ENCODE results near the gene HOMER2.
"Not testable (repeated sequence)": the region's sequence is repeated elsewhere in the genome, so short reads cannot be mapped to it uniquely, and the experiment has no call there.

HOMER2 gene

GRCh38 chr15:82942691-82943090, 9.8 kb downstream of the HOMER2 start:
- H3F3A ChIP-seq (ENCODE audit: control insufficient read depth, insufficient read depth): no peaks in the 10 kb centered on the region
- no peaks in the 10 kb centered on the region for H3K9me3 ChIP-seq (ENCODE audit: control insufficient read depth, insufficient read depth, low read length)
- H4K20me1 ChIP-seq (ENCODE audit: control insufficient read depth, insufficient read depth, low read depth, low read length): no peaks in the 10 kb centered on the region
- no peaks in the 10 kb centered on the region for H3K79me2 ChIP-seq (ENCODE audit: control insufficient read depth, low read length)
- no peak for TF ChIP-seq EZH2phosphoT487 (IDR thresholded peaks at IDR 0.05; ENCODE audit: borderline replicate concordance, low read length)
- no peak for TF ChIP-seq CTCF (IDR thresholded peaks at IDR 0.05; ENCODE audit: low read depth, low read length, poor library complexity, severe bottlenecking)
- H3K36me3 ChIP-seq (ENCODE audit: control insufficient read depth, low read length): no peaks in the 10 kb centered on the region
- no peak overlapping the region for H3K27ac ChIP-seq (ENCODE audit: low read depth, low read length)
- no peaks in the 10 kb centered on the region for H3K9me2 ChIP-seq (replicated peaks; ENCODE audit: control insufficient read depth, low read length)
- H3K27me3 ChIP-seq (ENCODE audit: control insufficient read depth, low read length): peaks cover 22% of the 10 kb centered on the region
- H3K4me3 ChIP-seq (ENCODE audit: low read length): no peak overlapping the region
- H3K4me1 ChIP-seq (ENCODE audit: control insufficient read depth, low read length): peaks cover 13% of the 10 kb centered on the region
- no peak overlapping the region for H3K4me2 ChIP-seq (ENCODE audit: low read length)

GRCh38 chr15:82939678-82940077, 12.8 kb downstream of the HOMER2 start:
- not testable (repeated sequence) for H3K79me2 ChIP-seq (ENCODE audit: control insufficient read depth, low read length); H3K27me3 ChIP-seq (ENCODE audit: control insufficient read depth, low read length); H3K9me3 ChIP-seq (ENCODE audit: control insufficient read depth, insufficient read depth, low read length); H3K9me2 ChIP-seq (replicated peaks; ENCODE audit: control insufficient read depth, low read length); H3K4me1 ChIP-seq (ENCODE audit: control insufficient read depth, low read length); H3K4me2 ChIP-seq (ENCODE audit: low read length); H3K27ac ChIP-seq (ENCODE audit: low read depth, low read length); H3F3A ChIP-seq (ENCODE audit: control insufficient read depth, insufficient read depth); H3K4me3 ChIP-seq (ENCODE audit: low read length); H4K20me1 ChIP-seq (ENCODE audit: control insufficient read depth, insufficient read depth, low read depth, low read length); H3K36me3 ChIP-seq (ENCODE audit: control insufficient read depth, low read length)

- Histone ChIP-seq H3K9me3 (ENCODE audit: control insufficient read depth, insufficient read depth, low read length) (no peaks in the 10 kb centered on the region), H4K20me1 (ENCODE audit: control insufficient read depth, insufficient read depth, low read depth, low read length) (no peaks in the 10 kb centered on the region), H3K4me1 (ENCODE audit: control insufficient read depth, low read length) (no peaks in the 10 kb centered on the region), H3K36me3 (ENCODE audit: control insufficient read depth, low read length) (no peaks in the 10 kb centered on the region), H3K27ac (ENCODE audit: low read depth, low read length) (no peak overlapping the region), H3K4me2 (ENCODE audit: low read length) (no peak overlapping the region), H3F3A (ENCODE audit: control insufficient read depth, insufficient read depth) (no peaks in the 10 kb centered on the region), H3K9me2 (replicated peaks; ENCODE audit: control insufficient read depth, low read length) (no peaks in the 10 kb centered on the region), H3K79me2 (ENCODE audit: control insufficient read depth, low read length) (no peaks in the 10 kb centered on the region), H3K4me3 (ENCODE audit: low read length) (no peak overlapping the region), H3K27me3 (ENCODE audit: control insufficient read depth, low read length) (no peaks in the 10 kb centered on the region)
- no peak for TF ChIP-seq CTCF (IDR thresholded peaks at IDR 0.05; ENCODE audit: low read depth, low read length, poor library complexity, severe bottlenecking)
- TF ChIP-seq EZH2phosphoT487 (IDR thresholded peaks at IDR 0.05; ENCODE audit: borderline replicate concordance, low read length): no peak
Measured at GRCh38 chr15:82937712-82938058, 14.8 kb downstream of the HOMER2 start.

- no peaks in the 10 kb centered on the region for H3K36me3 ChIP-seq (ENCODE audit: control insufficient read depth, low read length)
- H4K20me1 ChIP-seq (ENCODE audit: control insufficient read depth, insufficient read depth, low read depth, low read length): no peaks in the 10 kb centered on the region
- no peaks in the 10 kb centered on the region for H3K79me2 ChIP-seq (ENCODE audit: control insufficient read depth, low read length)
- TF ChIP-seq CTCF (IDR thresholded peaks at IDR 0.05; ENCODE audit: low read depth, low read length, poor library complexity, severe bottlenecking) (no peak), EZH2phosphoT487 (IDR thresholded peaks at IDR 0.05; ENCODE audit: borderline replicate concordance, low read length) (no peak)
- no peaks in the 10 kb centered on the region for H3K9me2 ChIP-seq (replicated peaks; ENCODE audit: control insufficient read depth, low read length)
- H3K27ac ChIP-seq (ENCODE audit: low read depth, low read length): no peak overlapping the region
- H3K4me2 ChIP-seq (ENCODE audit: low read length): no peak overlapping the region
- no peaks in the 10 kb centered on the region for H3K27me3 ChIP-seq (ENCODE audit: control insufficient read depth, low read length)
- H3K4me3 ChIP-seq (ENCODE audit: low read length): no peak overlapping the region
- H3F3A ChIP-seq (ENCODE audit: control insufficient read depth, insufficient read depth): no peaks in the 10 kb centered on the region
- H3K9me3 ChIP-seq (ENCODE audit: control insufficient read depth, insufficient read depth, low read length): no peaks in the 10 kb centered on the region
- no peaks in the 10 kb centered on the region for H3K4me1 ChIP-seq (ENCODE audit: control insufficient read depth, low read length)
Measured at GRCh38 chr15:82936966-82937711, 15.4 kb downstream of the HOMER2 start.
